H1 (cell line): Measurements from ENCODE around the gene AGTR1. TPM values are rescaled to one million over a fixed set of nuclear protein-coding genes. Genes with fewer than 3 reads are reported as not detected.

Source experiments
- KDM4A ChIP-seq: IDR thresholded peaks from one replicate; pipeline ENCODE4 v1.7.1; 2012; ENCODE audit warnings: low read depth, mild to moderate bottlenecking, moderate library complexity, low read length, inconsistent platforms; ENCODE audit not compliant: severe bottlenecking
- polyA plus RNA-seq, 7 experiments: library from polyadenylated mRNA; depleted of rRNA in 3 of 7; stranded (reverse) in 5 of 7; unstranded in 2 of 7; fragments of >200 nt in 5 of 7; fragments of 200-250 nt in 2 of 7; gene quantifications; 1 replicate in 5 of 7; 2 replicates in 1 of 7; 4 replicates in 1 of 7; pipeline versions ENCODE4 v1.2.1 to v1.2.3, GENCODE V29; 2011 to 2013; ENCODE audit warnings: missing spikeins in 2 of 7, mixed read lengths in 2 of 7
- total RNA-seq: library from RNA; stranded (reverse); fragmentation: NEBNext Ultra II Directional; extraction: Animal tissue kit (Norgen Biotek cat#: 25700); gene quantifications from 2 replicates; pipeline ENCODE4 v1.2.1, GENCODE V29; 2021

AGTR1 gene
- total and polyA plus RNA-seq, 2 of the 8 experiments (the other 6 are each of a cell fraction or from before 2014, with no cell fraction given): 0.03 TPM; not detected in 1

DNA sequence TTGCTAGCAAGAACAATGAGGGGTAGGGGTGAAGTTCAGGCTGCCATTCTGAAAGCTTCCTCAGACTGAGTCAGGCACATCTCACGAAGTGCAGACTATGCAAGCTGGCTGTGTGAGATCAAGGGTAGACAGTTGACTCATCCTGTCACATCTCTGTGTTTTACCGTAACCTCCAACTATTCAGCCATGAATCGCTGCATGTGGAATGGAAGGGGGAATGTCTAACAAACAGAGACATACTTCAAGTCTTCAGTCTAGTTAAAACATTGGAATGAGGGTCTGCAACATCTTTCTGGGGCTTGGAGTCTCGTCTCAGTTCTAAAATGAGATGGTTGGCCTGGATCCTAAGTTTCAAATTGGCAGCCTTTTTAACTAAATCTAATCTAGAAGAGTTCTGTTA lies 25.9 kb downstream of the AGTR1 start (continued):
- TF ChIP-seq KDM4A: no peak
